Aorta (tissue), 5 donors: ENCODE results near the gene PLEKHG3. TPM values are rescaled to one million over a fixed set of nuclear protein-coding genes. Genes with fewer than 3 reads are reported as not detected.

Experiments used
- ATAC-seq: fragments of 200-7000 bp; cut with Tn5 transposase; one replicate; pipeline ENCODE4 v1.9.1; 2022; ENCODE audit warnings: moderate library complexity; ENCODE audit not compliant: low FRiP score
- DNase-seq, 2 donors: peaks; one replicate each; pipeline ENCODE4 v3.0.0-alpha.2; 2020
- H3K27ac ChIP-seq, 2 donors: one replicate each; pipeline ENCODE4 v1.5.1; 2013; ENCODE audit warnings: low read length in 2 of 2, mild to moderate bottlenecking in 2 of 2, moderate library complexity in 2 of 2, control low read depth in 1 of 2, inconsistent platforms in 1 of 2, low read depth in 1 of 2
- H3K27me3 ChIP-seq, 2 donors: one replicate each; pipeline ENCODE4 v1.6.1; 2013; ENCODE audit warnings: control low read depth in 1 of 2, low read length in 1 of 2, mild to moderate bottlenecking in 1 of 2, moderate library complexity in 1 of 2; ENCODE audit not compliant: insufficient read depth in 2 of 2, control insufficient read depth in 1 of 2
- H3K36me3 ChIP-seq, 2 donors: one replicate each; pipeline ENCODE4 v1.6.1; 2013; ENCODE audit warnings: control low read depth in 1 of 2, low read length in 1 of 2, mild to moderate bottlenecking in 1 of 2; ENCODE audit not compliant: insufficient read depth in 2 of 2, control insufficient read depth in 1 of 2
- H3K4me1 ChIP-seq, 2 donors: one replicate each; pipeline ENCODE4 v1.6.1; 2013; ENCODE audit warnings: low read length in 2 of 2, control low read depth in 1 of 2, mild to moderate bottlenecking in 1 of 2, moderate library complexity in 1 of 2; ENCODE audit not compliant: insufficient read depth in 2 of 2, control insufficient read depth in 1 of 2
- H3K4me3 ChIP-seq, 2 donors: one replicate each; pipeline ENCODE4 v1.5.1; 2013; ENCODE audit warnings: low read length in 2 of 2, control low read depth in 1 of 2, mild to moderate bottlenecking in 1 of 2
- H3K9me3 ChIP-seq: one replicate; pipeline ENCODE4 v1.6.1; 2013; ENCODE audit warnings: mild to moderate bottlenecking, low read length; ENCODE audit not compliant: control insufficient read depth
- WGBS, 2 donors: extraction: QIAGEN DNeasy Blood & Tissue Kit; methylation state at CpG; one replicate each; pipeline ENCODE4 v1.1.7; 2013; 5-methylcytosine and 5-hydroxymethylcytosine counted together
- intact Hi-C, 2 donors: fragments of 100-400 bp; cut with DNase I; formaldehyde crosslinking; loops; one replicate each; pipeline versions ENCODE4 v1.14.2 to v1.15.0; 2022
- polyA plus RNA-seq, 2 donors: library from polyadenylated mRNA; stranded (reverse); fragments of 200-250 nt; gene quantifications; one replicate each; pipeline ENCODE4 v1.2.3, GENCODE V29; 2013
- total RNA-seq, 2 donors: library from RNA; stranded (reverse); fragmentation: NEBNext Ultra II Directional; extraction: Animal tissue kit (Norgen Biotek cat#: 25700); gene quantifications; one replicate each; pipeline ENCODE4 v1.2.1, GENCODE V29; 2021
- donor health status: healthy with polysubstance abuse.
- donor health status: Bipolar disorder and iron deficiency.
- donor health status: DM: no; HTN: no; CAD: no.
- donor health status: DM: no; HTN: no; CAD: no.
- donor health status: DM: yes; HTN: yes; CAD: no.

The PLEKHG3 gene
- total and polyA plus RNA-seq, 4 donors, result 10.9 to 82.9 (median 48.2) TPM

- Histone ChIP-seq H3K4me3 (no peak overlapping the region), H3K27ac (no peak overlapping the region), H3K27me3 (no peaks in the 10 kb centered on the region), H3K4me1 (no peaks in the 10 kb centered on the region), H3K36me3 (no peaks in the 10 kb centered on the region), H3K9me3 (no peaks in the 10 kb centered on the region)
- no peak for ATAC-seq
- peak in 1 of 2 donors; percentile 65 for DNase-seq
- 75 to 81% methylated on average over 25 of the region's 25 CpGs for WGBS, 2 donors
- intact Hi-C loops, result loop anchor here in 1 of 2 donors (10.0 kb wide), 1 partner anchor 222 kb away; the partner anchor contains the start of genes HSPA2 and PPP1R36
Measured at GRCh38 chr14:64766430-64767151, 62.4 kb downstream of the PLEKHG3 start.

GRCh38 chr14:64767215-64767964 is 63.2 kb downstream of the PLEKHG3 start:
- ATAC-seq (no peak), DNase-seq (no peak)
- H3K36me3 ChIP-seq, result no peaks in the 10 kb centered on the region
- no peaks in the 10 kb centered on the region for H3K27me3 ChIP-seq
- H3K27ac ChIP-seq, result no peak overlapping the region
- intact Hi-C loops, result loop anchor here in 1 of 2 donors (10.0 kb wide), 1 partner anchor 223 kb away; the partner anchor contains the start of genes HSPA2 and PPP1R36
- no peaks in the 10 kb centered on the region for H3K4me1 ChIP-seq
- no peaks in the 10 kb centered on the region for H3K9me3 ChIP-seq
- WGBS, 2 donors, result 69 to 77% methylated on average over 15 of the region's 15 CpGs
- no peak overlapping the region for H3K4me3 ChIP-seq

GRCh38 chr14:64768401-64769095 is 64.3 kb downstream of the PLEKHG3 start:
- Histone ChIP-seq H3K9me3 (no peaks in the 10 kb centered on the region), H3K27me3 (no peaks in the 10 kb centered on the region), H3K36me3 (no peaks in the 10 kb centered on the region), H3K4me1 (no peaks in the 10 kb centered on the region), H3K4me3 (no peak overlapping the region), H3K27ac (no peak overlapping the region)
- no peak for ATAC-seq
- 74 to 77% methylated on average over 12 to 13 of the region's 13 CpGs for WGBS, 2 donors
- intact Hi-C loops, result loop anchor here in 1 of 2 donors (10.0 kb wide), 1 partner anchor 224 kb away; the partner anchor contains the start of genes HSPA2 and PPP1R36
- DNase-seq, result no peak

DNA sequence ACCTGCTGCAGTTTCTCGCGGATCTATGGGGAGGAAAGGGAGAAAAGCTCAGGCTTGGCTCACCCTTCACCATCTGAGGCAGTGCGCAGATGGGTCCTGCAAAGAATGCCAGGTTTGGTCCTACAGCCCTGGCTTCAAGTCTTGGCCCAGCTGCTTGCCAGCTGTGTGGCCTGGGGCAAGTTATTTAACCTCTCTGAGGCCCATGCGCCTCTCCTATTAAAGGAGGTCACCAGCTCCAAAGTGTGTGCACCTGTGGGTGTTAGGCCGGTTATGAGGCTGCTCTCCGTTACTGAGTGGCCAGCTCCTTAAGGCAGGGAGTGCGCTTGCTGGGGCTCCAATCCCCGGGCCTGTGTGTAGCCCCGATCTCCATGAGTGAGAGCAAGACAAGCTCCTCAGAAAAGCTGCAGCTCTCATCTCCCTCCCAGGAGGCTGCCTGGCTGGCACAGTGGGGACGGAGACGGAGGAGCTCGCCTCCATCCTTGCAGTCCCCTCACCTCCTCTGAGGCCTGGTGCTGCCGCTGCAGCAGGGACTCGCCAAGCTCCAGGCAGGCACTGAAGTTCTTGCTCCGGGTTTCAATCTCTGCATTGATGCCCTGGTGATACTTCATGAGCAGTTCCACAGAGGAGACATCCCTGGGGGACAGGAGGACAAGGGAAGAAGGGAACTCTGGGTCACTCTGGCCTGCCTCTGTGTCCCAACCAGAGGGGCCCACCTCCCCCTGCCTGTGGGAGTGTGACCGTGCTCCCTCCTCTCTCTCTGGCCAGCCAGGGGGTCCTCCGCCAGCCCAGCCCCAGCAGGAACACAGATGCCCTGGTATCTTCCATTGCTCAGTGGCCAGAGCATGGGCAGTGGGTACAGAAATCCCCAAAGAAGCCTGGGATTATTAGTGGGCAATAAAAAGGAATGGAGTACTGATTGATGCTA is 65.1 kb downstream of the PLEKHG3 start:
- intact Hi-C loops, result loop anchor here in 1 of 2 donors (10.0 kb wide), 1 partner anchor 225 kb away; the partner anchor contains the start of genes HSPA2 and PPP1R36

GRCh38 chr14:64770751-64771150 is 66.5 kb downstream of the PLEKHG3 start:
- Histone ChIP-seq H3K27ac (no peak overlapping the region), H3K36me3 (no peaks in the 10 kb centered on the region), H3K4me1 (no peaks in the 10 kb centered on the region), H3K27me3 (no peaks in the 10 kb centered on the region), H3K9me3 (no peaks in the 10 kb centered on the region), H3K4me3 (no peak overlapping the region)
- DNase-seq, result no peak
- no peak for ATAC-seq
- WGBS, 2 donors, result 93 to 94% methylated on average over 16 to 18 of the region's 18 CpGs
- intact Hi-C loops, result no loop called here

More for the DNA sequence above, 65.1 kb downstream of the PLEKHG3 start:
- ATAC-seq (no peak), DNase-seq (no peak)
- H3K4me1 ChIP-seq, result no peaks in the 10 kb centered on the region
- 84 to 90% methylated on average over 17 of the region's 17 CpGs for WGBS, 2 donors
- no peak overlapping the region for H3K27ac ChIP-seq
- no peaks in the 10 kb centered on the region for H3K27me3 ChIP-seq
- no peaks in the 10 kb centered on the region for H3K36me3 ChIP-seq
- H3K9me3 ChIP-seq, result no peaks in the 10 kb centered on the region
- H3K4me3 ChIP-seq, result no peak overlapping the region

- intact Hi-C loops, result no loop called here
- ATAC-seq, result no peak
- DNase-seq, result no peak
- no peak overlapping the region for H3K4me3 ChIP-seq
- no peaks in the 10 kb centered on the region for H3K36me3 ChIP-seq
- H3K4me1 ChIP-seq, result no peaks in the 10 kb centered on the region
- WGBS, 2 donors, result 69 to 88% methylated on average over 2 of the region's 2 CpGs
- no peaks in the 10 kb centered on the region for H3K9me3 ChIP-seq
- no peaks in the 10 kb centered on the region for H3K27me3 ChIP-seq
- no peak overlapping the region for H3K27ac ChIP-seq
Measured at GRCh38 chr14:64771161-64771560, 66.9 kb downstream of the PLEKHG3 start.

DNA sequence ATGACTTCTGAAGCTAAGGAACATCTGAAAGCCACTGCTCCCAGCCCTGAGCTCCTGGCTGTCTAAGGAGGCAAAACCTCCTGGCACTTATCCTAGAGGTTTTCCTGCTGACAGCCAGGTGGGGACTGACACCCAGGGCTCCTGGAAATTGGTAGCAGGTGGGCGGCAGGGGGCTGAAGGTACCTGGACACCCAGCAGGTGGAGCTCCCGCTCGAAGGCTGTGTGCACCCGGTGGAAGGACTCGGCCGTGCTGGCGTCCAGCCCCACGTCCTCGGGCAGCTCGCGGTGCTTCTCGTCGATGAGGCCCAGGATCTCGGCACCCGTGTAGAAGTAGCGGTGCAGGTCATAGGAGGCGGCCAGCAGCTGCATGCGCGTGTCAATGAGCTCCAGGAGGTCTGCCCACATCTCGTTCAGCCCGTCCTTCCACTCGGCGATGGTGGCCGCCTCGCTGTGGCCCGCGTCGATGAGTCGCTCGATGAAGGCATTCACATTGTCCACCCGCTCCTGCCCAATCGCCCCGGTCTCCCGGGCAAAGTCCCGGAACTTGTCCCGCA is 68.2 kb downstream of the PLEKHG3 start:
- 93 to 96% methylated on average over 36 of the region's 36 CpGs for WGBS, 2 donors
- DNase-seq, result peak in 1 of 2 donors; percentile 49
- H3K4me1 ChIP-seq, result no peaks in the 10 kb centered on the region
- no peak for ATAC-seq
- H3K4me3 ChIP-seq, result no peak overlapping the region
- H3K9me3 ChIP-seq, result no peaks in the 10 kb centered on the region
- no peaks in the 10 kb centered on the region for H3K27me3 ChIP-seq
- no peaks in the 10 kb centered on the region for H3K36me3 ChIP-seq
- intact Hi-C loops, result no loop called here
- no peak overlapping the region for H3K27ac ChIP-seq
